CD4-positive, alpha-beta T cell treated with Interferon gamma for 1 hour (primary cell): Measurements from ENCODE around the gene KDM4B.

ENCODE experiments used
- DNase-seq: peaks from one replicate; pipeline ENCODE4 v3.0.0-alpha.2; 2020

The KDM4B gene

GRCh38 chr19:5016781-5017180, 47.9 kb downstream of the KDM4B start:
- DNase-seq, result no peak

- no peak for DNase-seq
These were observed 48.3 kb downstream of the KDM4B start for GRCh38 chr19:5017235-5017634.

- no peak for DNase-seq
These were observed 49.5 kb downstream of the KDM4B start for GRCh38 chr19:5018224-5019015.

- DNase-seq, result no peak
These were observed 51.5 kb downstream of the KDM4B start for GRCh38 chr19:5020368-5020767.

GRCh38 chr19:5021046-5021445, 52.1 kb downstream of the KDM4B start:
- DNase-seq, result no peak

GRCh38 chr19:5022066-5022860, 53.4 kb downstream of the KDM4B start:
- DNase-seq, result no peak

GRCh38 chr19:5023128-5023571, 54.2 kb downstream of the KDM4B start:
- DNase-seq, result no peak

GRCh38 chr19:5024282-5024681, 55.4 kb downstream of the KDM4B start:
- no peak for DNase-seq

- DNase-seq, result no peak
These were observed 56.1 kb downstream of the KDM4B start for GRCh38 chr19:5025027-5025426.

- no peak for DNase-seq
These were observed 57.9 kb downstream of the KDM4B start for GRCh38 chr19:5026706-5027273.

GRCh38 chr19:5028229-5028886, 59.4 kb downstream of the KDM4B start:
- no peak for DNase-seq

GRCh38 chr19:5029596-5029995, 60.7 kb downstream of the KDM4B start:
- DNase-seq, result peak; percentile 49

- DNase-seq, result no peak
These were observed 61.4 kb downstream of the KDM4B start for GRCh38 chr19:5030136-5030820.

- DNase-seq, result no peak
These were observed 61.9 kb downstream of the KDM4B start for GRCh38 chr19:5030822-5031221.

- peak; percentile 70 for DNase-seq
These were observed 62.6 kb downstream of the KDM4B start for GRCh38 chr19:5031231-5032100.

GRCh38 chr19:5032101-5032967, 63.4 kb downstream of the KDM4B start:
- no peak for DNase-seq

GRCh38 chr19:5035105-5035761, 66.3 kb downstream of the KDM4B start:
- no peak for DNase-seq

GRCh38 chr19:5035793-5036697, 67.1 kb downstream of the KDM4B start:
- no peak for DNase-seq
